Activated T-cell treated with anti-CD3 and anti-CD28 coated beads, Interleukin-2, amount 50 U/mL, for 72 hours (primary cell): ENCODE data around the gene AIFM2. TPM values are rescaled to one million over a fixed set of nuclear protein-coding genes. Genes with fewer than 3 reads are reported as not detected.
"Not testable (repeated sequence)": the region's sequence is repeated elsewhere in the genome, so short reads cannot be mapped to it uniquely, and the experiment has no call there.

Experiments used
- ATAC-seq, 2 donors: fragments of 150-1000 bp; cut with Tn5 transposase; replicated peaks in 1 of 2; 2 replicates each; pipeline ENCODE4 v1.10.0; 2021; ENCODE audit warnings: moderate library complexity in 2 of 2, mild to moderate bottlenecking in 1 of 2
- DNase-seq, 2 donors: peaks; one replicate each; pipeline ENCODE4 v3.0.0; 2021 to 2022; ENCODE audit warnings: mixed read lengths in 1 of 2
- H3K27ac Mint-ChIP-seq: one replicate; pipeline ENCODE4 v1.8.0; 2022; ENCODE audit warnings: mild to moderate bottlenecking, moderate library complexity, mixed read lengths
- H3K27me3 Mint-ChIP-seq: one replicate; pipeline ENCODE4 v1.8.0; 2022; ENCODE audit warnings: low read depth, mixed read lengths
- H3K36me3 Mint-ChIP-seq, 2 donors: one replicate each; pipeline ENCODE4 v1.8.0; 2022; ENCODE audit warnings: mixed read lengths in 2 of 2, mild to moderate bottlenecking in 1 of 2; ENCODE audit not compliant: insufficient read depth in 2 of 2
- H3K4me1 Mint-ChIP-seq: one replicate; pipeline ENCODE4 v1.8.0; 2022; ENCODE audit warnings: low read depth, mixed read lengths
- H3K4me3 Mint-ChIP-seq, 2 donors: one replicate each; pipeline ENCODE4 v1.8.0; 2022; ENCODE audit warnings: mild to moderate bottlenecking in 2 of 2, mixed read lengths in 2 of 2, moderate library complexity in 2 of 2
- H3K9me3 Mint-ChIP-seq, 2 donors: one replicate each; pipeline ENCODE4 v1.8.0; 2022; ENCODE audit warnings: mixed read lengths in 2 of 2
- total RNA-seq, 2 donors: library from RNA; stranded (reverse); gene quantifications; one replicate each; pipeline ENCODE4 v1.2.3, GENCODE V29; 2022

AIFM2 gene
- total RNA-seq: 1 to 10 TPM; 6.4 to 7.2 TPM

DNA sequence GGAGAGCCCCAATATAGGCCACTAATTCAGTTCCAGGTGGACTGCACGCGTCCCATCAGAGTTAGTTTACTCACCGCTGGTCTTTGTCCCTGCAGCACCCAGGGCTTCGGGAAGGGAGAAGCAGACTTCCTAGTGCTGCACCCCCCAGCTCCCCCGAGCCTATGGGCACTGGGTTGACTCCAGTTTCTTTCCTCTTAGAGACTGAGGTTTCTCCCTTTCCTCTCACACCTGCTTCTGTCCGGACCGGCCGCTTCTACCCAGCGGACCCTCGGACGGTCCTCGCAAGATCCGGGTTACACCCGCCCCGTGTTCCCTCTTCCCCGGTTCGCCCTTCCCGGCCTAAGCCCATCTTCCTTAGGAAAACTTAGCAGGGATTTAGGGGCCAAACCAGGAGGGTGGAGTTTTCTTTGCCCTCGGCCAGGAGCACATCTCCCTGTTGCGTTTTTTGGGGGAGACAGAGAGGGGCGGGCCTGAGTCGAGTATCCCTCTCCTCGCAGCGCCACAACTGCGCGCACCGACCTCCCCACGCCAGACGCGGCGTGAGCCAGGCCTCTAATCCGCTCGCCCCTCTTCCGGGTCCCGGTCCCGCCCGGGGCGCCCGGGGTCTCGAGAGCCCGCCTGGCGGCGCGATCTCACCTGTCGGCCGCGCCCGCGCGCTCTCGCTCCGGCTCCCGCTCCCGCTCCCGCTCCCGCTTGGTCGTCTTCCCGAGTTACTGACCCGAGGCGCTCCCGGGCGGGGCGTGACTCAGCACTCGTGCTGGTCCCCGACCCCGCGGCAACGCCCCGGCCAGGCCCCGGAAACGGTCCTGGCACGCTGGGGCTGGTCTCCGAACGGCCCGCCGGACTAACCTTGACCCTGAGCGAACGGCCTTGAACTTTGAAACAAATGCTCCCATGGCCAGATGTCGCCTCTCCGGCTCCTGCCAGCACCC is at the start of gene AIFM2:
AIFM2 (minus strand) TSS at position 728 of the 932 bp plus-strand sequence. CDS start 8,741 bp downstream, outside the sequence.
- peaks cover 0 to 1% of the 10 kb centered on the region in 2 donors for H3K36me3 Mint-ChIP-seq
- H3K4me3 Mint-ChIP-seq: peak within 1 kb of the TSS; percentile 93 to 96
- DNase-seq (peak; percentile 55 to 73), ATAC-seq (peak; percentile 82 to 88)
- no peaks in the 10 kb centered on the region for H3K9me3 Mint-ChIP-seq
- H3K27ac Mint-ChIP-seq: peak within 1 kb of the TSS; percentile 96
- H3K4me1 Mint-ChIP-seq: peaks cover 20% of the 10 kb centered on the region
- no peaks in the 10 kb centered on the region for H3K27me3 Mint-ChIP-seq

DNA sequence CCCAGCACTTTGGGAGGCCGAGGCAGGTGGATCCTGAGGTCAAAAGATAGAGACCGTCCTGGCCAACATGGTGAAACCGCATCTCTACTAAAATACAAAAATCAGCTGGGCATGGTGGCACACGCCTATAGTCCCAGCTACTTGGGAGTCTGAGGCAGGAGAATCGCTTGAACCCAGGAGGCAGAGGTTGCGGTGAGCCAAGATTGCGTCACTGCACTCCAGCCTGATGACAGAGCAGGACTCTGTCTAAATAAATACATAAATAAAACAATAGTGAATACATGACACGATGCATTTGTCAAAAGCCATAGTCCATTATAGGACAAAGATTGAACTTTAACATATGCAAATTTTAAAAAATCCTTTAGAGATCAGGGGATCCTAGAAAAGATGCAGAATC is 46.6 kb upstream of the AIFM2 start:
- H3K27ac Mint-ChIP-seq, H3K4me3 Mint-ChIP-seq, H3K4me1 Mint-ChIP-seq, DNase-seq, H3K36me3 Mint-ChIP-seq, H3K9me3 Mint-ChIP-seq, H3K27me3 Mint-ChIP-seq, ATAC-seq: not testable (repeated sequence)

DNA sequence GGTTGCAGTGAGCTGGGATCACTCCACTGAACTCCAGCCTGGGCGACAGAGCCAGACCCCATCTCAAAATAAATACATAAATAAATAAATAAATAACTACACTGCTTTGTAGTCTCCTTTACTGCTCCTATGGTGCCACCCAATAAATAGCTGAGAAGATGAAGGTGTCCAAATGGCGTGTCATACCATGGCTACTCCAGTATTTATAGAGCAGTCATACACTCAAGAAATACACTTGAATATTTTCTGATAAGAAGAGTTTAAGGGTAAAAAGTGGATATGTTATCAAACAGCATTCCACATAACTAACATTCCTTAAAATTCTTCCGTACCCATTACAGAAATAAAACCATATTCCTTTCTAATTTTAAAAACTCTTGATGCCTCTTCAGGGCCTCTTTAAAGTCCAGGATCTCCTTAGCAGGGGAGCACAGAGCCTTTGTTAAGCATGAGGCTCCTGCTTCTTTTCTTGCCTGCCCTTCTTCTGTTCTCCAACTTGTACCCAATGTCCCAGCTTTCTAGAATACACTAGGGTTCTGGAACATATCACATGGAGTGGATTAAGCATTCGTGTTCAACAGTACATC is 45.6 kb upstream of the AIFM2 start:
- no peaks in the 10 kb centered on the region for H3K9me3 Mint-ChIP-seq
- H3K4me1 Mint-ChIP-seq: peaks cover 16% of the 10 kb centered on the region
- DNase-seq: no peak
- H3K27ac Mint-ChIP-seq: no peak overlapping the region
- no peak for ATAC-seq
- no peaks in the 10 kb centered on the region for H3K36me3 Mint-ChIP-seq
- H3K27me3 Mint-ChIP-seq: peaks cover 7% of the 10 kb centered on the region
- H3K4me3 Mint-ChIP-seq: no peak overlapping the region

DNA sequence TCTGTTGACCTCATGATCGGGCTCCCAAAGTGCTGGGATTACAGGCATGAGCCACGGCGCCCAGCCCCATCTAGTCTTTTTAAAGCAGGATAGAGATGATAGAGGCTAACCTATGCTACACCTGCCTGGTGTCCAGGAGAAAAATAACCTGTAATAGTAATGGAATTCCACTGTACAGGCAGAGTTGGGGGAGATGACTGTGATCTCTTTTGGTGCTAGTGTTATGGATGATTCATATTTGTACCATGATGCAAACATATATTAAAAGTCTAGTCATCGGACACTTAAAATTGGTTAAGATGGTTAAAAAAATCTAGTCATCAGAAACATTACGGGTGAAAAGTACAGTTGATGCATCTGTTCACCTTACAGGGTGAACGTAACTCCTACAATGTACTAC is 43.8 kb upstream of the AIFM2 start:
- no peak overlapping the region for H3K27ac Mint-ChIP-seq
- peaks cover 33% of the 10 kb centered on the region for H3K4me1 Mint-ChIP-seq
- H3K9me3 Mint-ChIP-seq: no peaks in the 10 kb centered on the region
- ATAC-seq (no peak), DNase-seq (no peak)
- H3K27me3 Mint-ChIP-seq: no peaks in the 10 kb centered on the region
- no peaks in the 10 kb centered on the region for H3K36me3 Mint-ChIP-seq
- H3K4me3 Mint-ChIP-seq: no peak overlapping the region

DNA sequence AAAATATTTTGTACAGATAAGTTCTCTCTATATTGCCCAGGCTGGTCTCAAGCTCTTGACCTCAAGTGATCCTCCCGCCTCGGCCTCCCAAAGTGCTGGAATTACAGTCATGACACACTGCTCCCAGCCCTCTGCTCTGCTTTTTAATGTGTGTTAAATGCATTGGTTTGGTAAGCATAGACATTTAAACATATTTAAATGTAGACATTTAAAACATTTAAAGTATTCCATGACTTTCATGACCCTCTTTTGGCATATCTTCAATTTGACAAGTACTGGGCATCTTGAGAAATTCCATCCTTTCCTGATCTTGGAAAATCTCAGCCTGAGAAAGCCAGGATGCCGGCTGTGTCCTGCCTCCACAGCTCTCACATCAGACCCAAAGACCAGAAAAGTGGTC is 42.9 kb upstream of the AIFM2 start:
- no peak overlapping the region for H3K27ac Mint-ChIP-seq
- H3K4me3 Mint-ChIP-seq: no peak overlapping the region
- no peaks in the 10 kb centered on the region for H3K27me3 Mint-ChIP-seq
- DNase-seq: no peak
- no peaks in the 10 kb centered on the region for H3K9me3 Mint-ChIP-seq
- ATAC-seq: no peak
- H3K4me1 Mint-ChIP-seq: peaks cover 37% of the 10 kb centered on the region
- peaks cover 0 to 3% of the 10 kb centered on the region in 2 donors for H3K36me3 Mint-ChIP-seq

DNA sequence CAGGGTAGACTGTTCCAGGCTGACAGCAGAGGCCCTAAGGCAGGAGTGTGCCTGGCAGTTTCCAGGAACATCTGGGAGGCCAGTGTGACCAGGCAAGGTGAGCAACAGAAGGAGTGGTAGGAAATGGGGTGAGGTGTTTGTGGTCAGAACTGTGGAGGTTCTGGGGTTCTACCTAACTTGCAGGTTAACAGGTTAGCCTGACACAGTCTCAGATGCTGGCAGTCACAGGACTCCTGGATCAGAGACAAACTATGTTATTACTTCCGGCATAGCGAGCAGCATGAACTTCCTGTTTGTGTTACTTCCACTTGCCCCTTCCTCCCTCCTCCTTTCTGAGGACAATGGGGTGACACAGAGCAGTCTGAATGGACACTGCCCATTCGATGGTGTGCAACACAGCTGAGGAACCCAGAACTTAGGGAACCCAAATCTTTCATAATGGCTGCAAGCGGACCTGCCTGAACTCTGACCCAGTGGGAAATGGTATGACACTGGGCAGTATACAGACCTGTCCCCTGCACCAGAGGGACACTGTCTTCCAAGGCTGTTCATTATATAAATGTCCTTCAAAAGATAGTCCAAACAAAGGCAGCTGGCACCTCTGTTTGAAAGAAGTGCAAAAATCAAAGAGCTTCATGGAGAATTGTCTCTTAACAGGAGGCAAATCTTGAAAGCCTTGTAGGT is 41.6 kb upstream of the AIFM2 start:
- DNase-seq (peak; percentile 27 to 33), ATAC-seq (peak in 1 of 2 donors; percentile 9)
- peaks cover 2 to 6% of the 10 kb centered on the region in 2 donors for H3K36me3 Mint-ChIP-seq
- no peaks in the 10 kb centered on the region for H3K9me3 Mint-ChIP-seq
- H3K27me3 Mint-ChIP-seq: no peaks in the 10 kb centered on the region
- H3K4me1 Mint-ChIP-seq: peaks cover 40% of the 10 kb centered on the region
- H3K4me3 Mint-ChIP-seq: peak overlapping the region; percentile 4 to 49
- peak overlapping the region; percentile 5 for H3K27ac Mint-ChIP-seq

DNA sequence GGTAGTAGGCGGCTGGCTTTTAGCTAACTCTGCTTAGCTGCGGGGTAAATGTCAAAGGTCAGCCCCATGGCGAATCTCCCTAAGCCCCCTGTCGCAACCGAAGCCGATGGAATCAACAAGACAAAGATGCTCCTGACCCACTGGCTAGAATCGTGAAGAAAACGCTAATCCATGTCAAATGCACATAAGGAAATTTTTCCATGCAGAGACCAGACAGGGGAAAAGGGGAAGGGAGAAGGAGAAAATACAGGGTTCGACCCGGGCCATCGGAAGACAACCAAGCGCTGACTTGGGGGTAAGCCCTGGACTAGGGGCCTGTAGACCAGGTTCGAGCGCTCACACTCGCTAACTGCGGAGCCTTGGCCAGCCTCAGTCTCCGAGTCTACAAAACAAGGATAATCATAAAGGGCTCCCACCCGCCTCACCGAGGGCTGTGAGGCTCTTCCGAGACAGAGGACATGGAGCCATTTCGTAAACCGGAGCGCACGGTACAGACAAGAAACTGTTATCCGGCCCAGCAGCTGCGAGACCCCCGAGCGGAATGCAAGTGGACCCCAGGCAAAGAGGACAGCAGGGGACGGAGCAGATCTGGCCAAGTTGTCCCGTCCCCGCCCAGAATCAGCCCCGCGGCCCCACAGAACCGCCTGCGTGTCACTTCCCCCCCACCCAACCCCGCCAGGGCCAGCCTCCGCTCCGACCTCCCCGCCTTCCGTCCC is 37.2 kb upstream of the AIFM2 start:
- Mint-ChIP-seq H3K27ac (peak overlapping the region; percentile 98), H3K9me3 (no peaks in the 10 kb centered on the region), H3K36me3 (peaks cover 8 to 20% of the 10 kb centered on the region in 2 donors), H3K4me3 (peak overlapping the region; percentile 91 to 99), H3K27me3 (no peaks in the 10 kb centered on the region), H3K4me1 (peaks cover 79% of the 10 kb centered on the region)
- DNase-seq: no peak
- ATAC-seq: peak; percentile 24

DNA sequence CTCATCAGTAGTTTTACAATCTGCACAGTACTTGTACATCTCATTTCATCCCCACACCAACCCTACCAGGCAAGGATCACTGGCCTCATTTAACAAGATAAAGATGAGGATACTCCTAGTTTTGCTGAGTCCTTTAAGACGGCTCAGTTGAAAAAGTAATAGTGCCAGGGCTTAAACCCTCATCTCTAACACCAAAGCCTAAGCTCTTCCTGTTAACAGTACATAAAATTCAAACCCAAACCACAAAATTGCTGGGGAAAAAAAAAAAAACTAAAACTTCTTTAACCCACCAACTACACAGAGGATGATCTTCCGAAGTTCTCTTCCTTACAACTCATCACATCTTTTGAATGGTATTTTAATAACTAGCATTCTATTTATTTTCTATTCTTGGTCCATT is 36.4 kb upstream of the AIFM2 start:
- ATAC-seq (no peak), DNase-seq (no peak)
- Mint-ChIP-seq H3K36me3 (peaks cover 8 to 21% of the 10 kb centered on the region in 2 donors), H3K27ac (peak overlapping the region; percentile 98), H3K4me1 (peaks cover 81% of the 10 kb centered on the region), H3K4me3 (peak overlapping the region; percentile 91 to 99), H3K27me3 (no peaks in the 10 kb centered on the region), H3K9me3 (no peaks in the 10 kb centered on the region)

DNA sequence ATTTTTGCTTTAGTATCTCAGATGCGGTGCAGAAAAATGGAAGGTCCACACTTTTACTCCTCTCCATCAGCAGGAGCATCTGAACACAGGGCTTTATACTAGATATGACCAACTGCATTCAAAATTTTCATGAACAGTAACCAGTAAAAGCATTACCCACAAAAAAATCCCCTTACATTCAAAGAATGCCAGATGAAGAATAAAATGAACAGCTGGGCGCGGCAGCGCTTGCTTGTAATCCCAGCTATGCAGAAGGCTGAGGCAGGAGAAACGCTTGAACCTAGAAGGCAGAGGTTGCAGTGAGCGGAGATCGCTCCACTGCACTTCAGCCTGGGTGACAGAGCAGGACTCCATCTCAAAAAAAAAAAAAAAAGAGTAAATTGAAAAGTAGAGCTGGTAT is 34.6 kb upstream of the AIFM2 start:
- Mint-ChIP-seq H3K36me3 (peaks cover 12 to 27% of the 10 kb centered on the region in 2 donors), H3K4me3 (peak overlapping the region; percentile 59 to 67), H3K4me1 (peaks cover 85% of the 10 kb centered on the region), H3K27ac (peak overlapping the region; percentile 17), H3K9me3 (no peaks in the 10 kb centered on the region), H3K27me3 (no peaks in the 10 kb centered on the region)
- ATAC-seq (no peak), DNase-seq (peak in 1 of 2 donors; percentile 44)

DNA sequence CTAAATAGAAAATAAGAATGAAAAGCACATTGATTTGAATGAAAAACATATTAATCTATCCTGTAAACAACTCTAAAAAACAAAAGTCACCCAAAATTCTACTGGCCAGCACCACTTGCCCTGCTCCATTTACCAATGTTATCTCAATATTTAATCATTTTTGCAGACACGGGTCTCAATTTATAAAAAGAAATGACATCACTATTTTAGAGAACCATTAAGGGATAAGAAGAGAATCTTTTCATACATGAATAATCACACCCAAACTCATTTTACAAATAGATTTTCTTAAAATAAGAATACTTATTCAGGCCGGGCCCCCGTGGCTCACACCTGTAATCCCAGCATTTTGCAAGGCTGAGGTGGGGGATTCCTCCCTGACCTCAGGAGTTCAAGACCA is 33.8 kb upstream of the AIFM2 start:
- ATAC-seq: no peak

DNA sequence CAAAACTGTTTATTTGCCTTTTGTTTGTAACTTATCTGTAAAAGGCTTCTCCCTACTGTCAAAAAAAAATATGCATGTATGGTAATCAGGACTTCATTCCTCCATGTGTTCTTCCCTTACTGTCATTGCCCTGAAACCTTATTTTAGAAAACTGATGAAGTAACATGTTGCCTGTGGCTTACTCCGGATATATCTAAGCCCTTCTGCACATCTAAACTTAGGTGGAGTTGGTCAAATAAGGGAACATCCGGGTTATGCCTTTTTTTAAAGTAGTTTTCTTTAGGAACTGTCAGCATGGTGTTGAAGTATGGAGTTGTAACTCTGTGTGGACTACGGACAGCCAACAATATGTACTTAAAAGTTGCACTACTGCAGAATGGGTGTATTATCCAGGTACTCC is 31.5 kb upstream of the AIFM2 start:
- Mint-ChIP-seq H3K4me1 (peaks cover 97% of the 10 kb centered on the region), H3K27ac (peak overlapping the region; percentile 45), H3K36me3 (peaks cover 13 to 40% of the 10 kb centered on the region in 2 donors), H3K4me3 (peak overlapping the region; percentile 79 to 92), H3K9me3 (no peaks in the 10 kb centered on the region), H3K27me3 (no peaks in the 10 kb centered on the region)
- DNase-seq: no peak
- no peak for ATAC-seq

More for the DNA sequence above, 33.8 kb upstream of the AIFM2 start:
- no peak for DNase-seq
- Mint-ChIP-seq H3K4me3 (peak overlapping the region; percentile 43 to 45), H3K27ac (peak overlapping the region; percentile 73), H3K4me1 (peaks cover 85% of the 10 kb centered on the region), H3K9me3 (no peaks in the 10 kb centered on the region), H3K27me3 (no peaks in the 10 kb centered on the region), H3K36me3 (peaks cover 12 to 34% of the 10 kb centered on the region in 2 donors)

DNA sequence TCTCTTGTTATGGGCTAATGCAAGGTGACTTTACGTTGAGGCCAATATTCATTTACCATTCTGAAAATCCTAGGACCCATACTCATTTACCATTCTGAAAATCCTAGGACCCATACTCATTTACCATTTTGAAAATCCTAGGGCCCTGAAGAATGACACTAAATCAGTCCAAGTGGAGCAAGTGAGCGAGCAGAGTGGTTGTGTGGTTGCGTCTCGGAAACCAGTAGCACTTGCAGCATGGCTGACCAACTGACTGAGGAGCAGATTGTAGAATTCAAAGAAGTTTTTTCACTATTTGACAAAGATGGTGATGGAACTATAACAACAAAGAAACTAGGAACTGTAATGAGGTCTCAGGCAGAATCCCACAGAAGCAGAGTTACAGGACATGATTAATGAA is 30.8 kb upstream of the AIFM2 start:
- DNase-seq (no peak), ATAC-seq (peak; percentile 1 to 14)
- Mint-ChIP-seq H3K4me1 (peaks cover 90% of the 10 kb centered on the region), H3K27ac (peak overlapping the region; percentile 45), H3K27me3 (no peaks in the 10 kb centered on the region), H3K9me3 (no peaks in the 10 kb centered on the region), H3K36me3 (peaks cover 10 to 37% of the 10 kb centered on the region in 2 donors), H3K4me3 (peak overlapping the region; percentile 79 to 92)
